HG02678 (cell line): ENCODE data around the gene CNIH2.
"Not testable (repeated sequence)": the region's sequence is repeated elsewhere in the genome, so short reads cannot be mapped to it uniquely, and the experiment has no call there.

Experiments used
- ATAC-seq: cut with Tn5 transposase; IDR thresholded peaks from one replicate; pipeline ENCODE4 v1.9.1; 2021; ENCODE audit warnings: mild to moderate bottlenecking, moderate library complexity; ENCODE audit not compliant: unreplicated experiment

Gene CNIH2

DNA sequence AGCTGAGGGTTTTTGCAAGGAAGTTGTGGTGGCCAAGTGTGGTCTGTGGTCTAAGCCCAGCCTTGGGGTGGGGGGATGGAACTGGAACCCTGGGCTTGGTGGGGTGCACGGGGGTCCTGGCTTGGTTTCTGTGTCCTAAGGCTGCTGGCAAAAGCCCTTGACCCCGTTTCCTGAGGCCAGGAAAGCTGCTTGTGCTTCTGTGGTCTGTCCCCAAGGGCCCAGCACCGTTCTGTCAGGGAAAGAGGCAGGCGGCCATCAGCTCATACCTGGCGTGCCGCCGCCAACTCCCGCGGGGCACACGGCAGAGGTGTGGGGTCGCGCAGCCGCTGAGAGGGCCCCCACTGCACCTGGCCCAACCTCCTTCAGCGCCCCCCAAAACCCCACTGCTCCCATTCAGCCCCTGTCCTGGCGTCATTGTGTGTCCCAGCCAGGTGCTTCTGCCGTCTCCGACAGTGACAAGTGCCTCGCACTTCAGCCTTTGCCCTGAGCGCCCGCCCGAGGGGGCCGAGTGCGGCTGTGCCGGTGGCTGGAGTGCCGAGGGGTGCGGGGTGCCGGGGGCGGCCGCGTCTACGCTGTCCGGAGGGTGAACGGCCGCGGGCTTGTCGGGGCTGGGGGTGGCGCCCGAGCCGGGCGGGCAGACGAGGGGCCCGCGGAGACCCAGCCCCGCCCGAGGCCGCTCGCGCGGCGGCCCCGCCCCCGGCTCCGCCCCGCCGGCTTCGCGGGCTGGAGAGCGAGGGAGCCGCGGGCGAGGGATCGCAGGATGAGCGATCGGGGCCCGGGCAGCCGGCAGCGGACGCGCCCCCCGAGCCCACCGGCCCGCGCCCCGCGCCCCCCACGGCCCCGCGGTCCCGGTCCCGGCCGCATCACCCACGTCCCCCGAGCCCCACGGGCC lies at the start of gene CNIH2:
CNIH2 (plus strand) TSS at position 705 of the 892 bp plus-strand sequence. CDS start 282 bp downstream, outside the sequence.
- peak; percentile 36 for ATAC-seq

DNA sequence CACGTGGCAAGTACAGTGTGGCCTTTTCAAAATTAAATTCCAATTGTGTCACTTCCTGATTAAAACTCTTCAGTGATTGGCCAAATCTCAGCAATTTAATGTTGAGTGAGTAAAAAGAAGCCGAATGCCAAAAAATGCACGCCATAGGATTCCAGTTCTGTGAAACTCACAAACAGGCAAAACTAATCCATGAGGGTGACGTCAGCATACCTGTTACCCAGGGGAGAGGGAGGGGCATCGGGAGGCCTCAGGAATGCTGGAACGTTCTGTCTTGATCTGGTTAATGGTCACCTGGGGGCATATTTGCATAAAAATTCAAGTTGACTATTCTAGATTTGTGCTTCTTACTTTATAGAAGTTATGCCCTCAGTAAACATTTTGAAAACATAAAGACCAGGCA lies 49.5 kb upstream of the CNIH2 start:
- ATAC-seq = no peak

DNA sequence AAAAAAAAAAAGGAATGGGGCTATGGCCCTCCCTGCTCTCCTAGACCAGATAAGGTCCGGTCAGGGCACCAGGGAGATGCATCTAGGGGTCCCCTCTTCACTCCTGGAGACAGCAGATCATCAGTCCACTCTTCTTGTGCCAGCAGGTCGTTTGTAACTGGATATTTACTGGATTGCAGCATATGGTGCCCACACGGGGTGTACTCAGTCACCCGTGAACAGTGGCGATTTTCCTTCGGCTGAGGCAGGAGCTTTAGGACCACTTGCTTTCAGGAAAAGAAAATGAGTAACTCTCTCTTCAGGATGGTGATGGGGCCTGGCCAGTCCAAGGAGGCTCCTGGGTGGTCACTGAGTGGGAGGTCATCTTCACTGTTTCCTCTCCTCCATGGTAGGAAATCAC lies 47.8 kb upstream of the CNIH2 start:
- ATAC-seq = no peak

DNA sequence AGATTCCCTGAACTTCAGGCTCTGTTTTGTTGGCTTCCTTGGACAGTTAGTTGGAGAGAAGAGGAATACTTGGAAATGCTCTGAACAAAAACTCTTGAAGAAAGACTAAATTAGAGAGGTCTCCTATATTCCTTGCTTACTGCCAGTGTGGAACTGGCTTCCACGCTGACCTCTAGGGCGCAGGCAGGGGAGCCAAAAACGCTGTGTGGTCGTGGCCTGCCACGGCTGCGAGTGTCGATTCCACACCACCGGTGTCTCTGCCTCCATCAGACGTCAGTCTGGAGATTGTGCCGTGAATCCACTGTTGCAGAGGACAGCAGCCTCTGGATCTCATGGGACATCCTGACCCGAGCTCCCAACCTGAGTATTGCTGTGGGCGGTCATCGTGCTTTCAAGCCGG lies 47.0 kb upstream of the CNIH2 start:
- ATAC-seq = no peak

DNA sequence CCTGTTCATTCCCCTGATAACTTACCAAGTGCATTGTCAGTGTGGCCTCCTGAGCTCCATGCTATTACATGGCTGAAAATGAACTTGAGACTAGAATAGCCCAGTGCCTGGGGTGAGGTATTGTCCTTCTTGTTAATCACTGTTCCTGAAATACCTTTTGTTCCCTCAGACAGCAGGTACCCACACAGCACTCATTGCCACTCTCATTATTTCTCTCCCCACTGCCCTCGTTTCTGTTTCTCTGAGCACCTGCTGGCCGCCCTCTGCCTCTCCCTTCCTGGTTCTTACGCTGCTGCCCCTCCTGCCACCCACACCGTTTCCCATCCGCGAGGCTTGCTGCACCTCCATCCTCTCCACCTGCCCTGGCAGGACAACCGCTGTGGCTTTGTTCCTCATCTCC lies 46.4 kb upstream of the CNIH2 start:
- ATAC-seq = no peak

DNA sequence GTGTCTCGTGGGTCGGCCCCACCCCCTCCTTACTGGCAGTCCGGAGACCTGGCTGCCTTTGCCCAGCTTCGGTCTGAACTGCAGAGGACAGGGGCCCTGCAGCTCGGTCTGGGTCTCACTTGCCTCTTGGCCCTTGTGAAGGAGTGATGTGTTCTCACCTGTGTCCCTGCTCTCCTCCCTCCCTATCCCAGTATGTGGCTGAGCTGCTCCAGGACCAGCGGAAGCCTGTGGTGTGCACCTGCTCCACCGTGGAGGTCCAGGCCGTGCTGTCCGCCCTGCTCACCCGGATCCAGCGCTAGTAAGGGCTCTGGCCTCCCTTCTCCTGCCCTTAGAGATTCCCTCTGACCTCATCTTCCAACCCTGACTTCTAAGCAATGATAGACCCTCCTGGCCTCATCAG lies 45.2 kb upstream of the CNIH2 start:
- no peak for ATAC-seq

DNA sequence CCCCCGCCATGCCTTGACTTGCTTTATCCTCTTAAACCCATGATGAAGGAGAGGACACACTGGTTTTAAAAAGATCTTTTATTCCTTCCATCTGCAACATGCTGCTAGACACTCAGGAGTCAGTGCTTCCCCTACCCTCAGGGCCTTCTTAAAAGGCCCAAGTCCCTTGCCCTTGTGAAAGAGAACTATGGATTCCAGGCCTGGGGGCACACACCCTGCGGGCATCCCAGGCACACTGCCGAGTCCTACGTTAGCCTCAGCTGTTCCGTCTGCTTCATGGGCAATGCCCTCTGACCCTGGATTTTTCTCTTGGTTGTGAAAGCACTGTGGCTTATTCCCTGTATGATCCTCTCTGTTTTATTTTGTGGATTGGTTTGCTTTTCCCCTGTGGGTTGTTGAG lies 44.7 kb upstream of the CNIH2 start:
- ATAC-seq = no peak

DNA sequence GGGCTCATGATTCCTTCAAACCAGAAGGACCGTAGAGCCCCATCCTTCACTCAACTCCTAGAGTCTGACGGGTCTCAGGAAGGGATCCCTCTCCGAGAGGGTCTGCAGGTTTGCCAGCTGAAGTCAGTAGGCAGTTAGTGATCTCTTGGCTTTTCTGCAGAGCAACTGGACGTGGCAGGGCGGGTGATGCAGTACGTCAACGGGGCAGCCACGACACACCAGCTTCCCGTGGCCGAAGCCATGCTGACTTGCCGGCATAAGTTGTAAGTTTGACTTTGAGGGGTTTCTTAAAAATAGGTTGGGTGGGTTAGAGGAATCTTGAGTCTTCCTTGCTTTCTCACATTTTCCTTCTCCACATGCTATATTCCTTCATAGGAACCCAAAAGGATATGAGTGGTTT lies 42.8 kb upstream of the CNIH2 start:
- ATAC-seq = no peak

DNA sequence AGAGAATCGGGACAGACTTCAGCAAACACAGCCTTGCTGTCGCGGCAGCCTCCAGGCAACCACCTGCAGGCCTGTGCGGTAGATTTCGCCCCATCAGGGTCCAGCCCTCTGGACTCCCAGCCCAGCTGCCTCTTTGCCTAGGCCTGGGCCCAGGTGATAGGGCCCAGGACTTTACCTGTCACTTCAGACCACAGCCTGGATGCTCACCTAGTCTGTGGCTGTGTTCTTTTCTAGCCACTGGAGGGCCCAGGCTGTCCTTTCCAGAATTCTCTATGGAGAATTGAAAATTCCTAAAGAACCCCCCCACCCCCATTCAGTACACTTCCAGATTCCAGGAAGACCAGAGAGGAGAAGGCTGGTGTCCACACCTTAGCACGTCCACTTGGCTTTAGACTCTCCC lies 40.1 kb upstream of the CNIH2 start:
- no peak for ATAC-seq

DNA sequence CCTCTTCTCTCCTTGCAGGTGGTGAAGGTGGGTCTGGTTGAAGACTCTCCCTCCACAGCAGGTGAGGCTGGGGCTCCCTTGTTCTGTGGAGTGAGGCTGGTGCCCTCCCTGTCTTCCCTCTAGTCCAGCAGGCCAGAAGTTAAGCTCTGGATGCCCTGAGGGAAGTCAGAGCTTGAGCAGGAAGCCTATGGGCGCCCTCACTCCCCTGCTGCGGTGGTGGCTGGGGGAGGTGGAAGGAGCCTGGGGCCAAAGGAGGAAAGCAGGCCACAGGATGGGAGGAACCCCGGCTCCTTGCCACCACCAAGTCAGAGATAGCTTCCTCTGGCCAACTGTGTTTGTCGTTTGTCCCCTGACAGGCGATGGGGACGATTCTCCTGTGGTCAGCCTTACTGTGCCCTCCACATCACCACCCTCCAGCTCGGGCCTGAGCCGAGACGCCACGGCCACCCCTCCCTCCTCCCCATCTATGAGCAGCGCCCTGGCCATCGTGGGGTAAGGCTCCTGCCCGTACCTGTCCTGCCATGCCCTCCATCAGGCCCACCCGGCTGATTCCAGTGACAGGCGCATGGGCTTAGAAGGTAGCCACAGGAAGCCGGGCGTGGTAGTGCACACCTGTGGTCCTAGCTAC lies 39.1 kb upstream of the CNIH2 start:
- no peak for ATAC-seq

DNA sequence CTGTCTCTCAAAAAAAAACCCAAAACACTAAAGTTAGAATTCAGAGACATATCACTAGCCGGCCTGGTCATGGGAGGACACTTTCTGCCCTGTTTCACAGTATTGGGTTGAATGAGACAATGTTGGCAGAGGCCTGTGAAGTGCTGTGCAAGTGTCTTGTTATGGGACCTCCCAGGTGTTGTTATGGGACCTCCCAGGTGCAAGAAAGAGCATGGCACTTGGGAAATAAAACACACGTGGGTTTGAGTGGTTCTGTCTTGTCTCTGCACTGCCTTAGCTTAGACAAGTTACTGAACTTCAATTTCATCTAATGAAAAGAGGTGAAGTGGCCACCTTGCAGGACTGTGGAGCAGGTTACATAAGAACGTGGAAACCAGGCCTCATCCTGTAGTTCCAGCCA lies 38.5 kb upstream of the CNIH2 start:
- no peak for ATAC-seq

DNA sequence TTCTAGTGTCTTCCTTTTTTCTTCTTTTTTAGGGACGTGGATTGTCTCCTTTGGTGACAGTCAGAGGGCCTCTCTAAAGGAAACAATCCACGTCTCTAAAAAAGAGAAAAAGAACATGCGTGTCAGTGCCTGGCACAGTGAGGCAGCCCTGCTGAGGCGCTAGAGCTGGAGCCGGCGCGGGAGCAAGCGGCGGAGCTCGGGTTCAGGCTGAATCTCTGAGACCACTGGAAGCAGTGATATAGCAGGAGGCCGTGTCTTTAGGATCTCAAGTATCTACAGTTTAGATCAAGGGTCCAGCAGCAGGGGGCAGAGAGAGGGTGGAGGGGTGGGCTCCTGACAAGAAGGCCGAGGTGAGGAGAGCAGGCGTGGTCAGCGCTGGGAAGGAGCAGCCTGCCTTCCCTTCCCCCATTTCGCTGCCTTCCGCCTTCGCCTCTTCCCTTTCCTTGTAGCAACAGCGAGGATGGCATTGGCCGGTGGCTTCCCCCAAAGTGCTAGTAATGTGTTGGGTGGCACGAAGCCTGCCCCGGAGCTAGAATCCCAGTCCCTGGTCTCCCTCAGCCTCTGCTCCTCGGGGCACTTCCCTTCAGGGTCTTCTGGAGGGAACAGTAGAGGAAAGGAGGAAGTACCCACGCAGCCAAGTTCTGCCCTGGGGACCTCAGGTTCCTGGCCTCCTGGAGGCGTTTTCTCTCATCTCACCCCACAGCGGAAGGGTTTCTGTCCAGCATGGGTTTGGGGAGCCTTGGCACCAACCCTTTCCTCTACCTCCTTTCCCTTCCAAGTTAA lies 37.8 kb upstream of the CNIH2 start:
- no peak for ATAC-seq

DNA sequence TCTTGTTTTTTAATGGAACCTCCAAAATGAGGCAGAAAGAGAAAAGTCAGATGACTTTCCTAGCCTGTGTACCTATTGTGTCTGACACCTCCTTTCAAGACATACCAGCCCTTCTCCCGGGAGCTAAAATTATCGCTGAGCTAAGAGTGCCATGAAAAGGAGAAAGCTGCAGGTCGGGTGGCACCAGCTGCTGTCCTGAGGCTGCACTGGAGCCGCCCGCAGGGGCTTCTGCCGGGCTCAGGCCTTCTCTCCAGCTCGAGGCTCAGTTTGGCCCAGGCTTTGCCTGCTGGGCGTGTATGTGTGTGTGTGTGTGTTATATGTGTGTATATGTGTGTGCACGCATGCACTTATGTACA lies 37.2 kb upstream of the CNIH2 start:
- ATAC-seq = no peak

DNA sequence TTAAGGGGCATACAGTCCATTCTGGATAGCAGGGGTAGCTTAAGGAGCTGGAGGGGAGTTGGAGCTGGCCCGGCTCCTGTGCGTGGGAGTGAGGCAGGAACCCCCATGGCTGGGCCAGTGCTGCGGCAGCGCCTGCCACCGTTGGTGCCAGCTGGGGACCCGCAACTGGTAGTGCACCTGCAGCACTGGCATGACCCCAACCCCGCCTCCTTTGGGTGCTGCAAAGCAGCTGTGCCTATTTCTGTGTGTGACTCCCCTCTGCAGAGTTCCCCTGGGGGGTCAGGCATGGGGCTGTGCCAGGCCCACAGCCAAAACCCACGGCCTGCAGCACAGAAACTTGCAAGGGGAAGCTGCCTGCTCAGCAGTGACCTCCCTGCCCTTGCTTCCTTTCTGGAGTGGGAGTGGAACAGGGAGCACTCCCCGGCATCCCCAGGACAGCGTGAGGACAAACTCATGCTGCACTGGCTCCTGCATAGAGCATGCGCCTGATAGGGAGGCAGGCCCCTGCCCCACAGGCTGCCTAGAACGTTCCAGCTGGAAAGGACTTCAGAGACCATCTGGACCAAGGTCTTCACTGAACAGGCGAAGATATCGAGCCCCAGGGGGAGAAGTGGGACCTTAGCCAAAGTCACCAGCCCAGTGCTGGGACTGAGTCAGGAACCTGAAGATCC lies 35.7 kb upstream of the CNIH2 start:
- no peak for ATAC-seq

DNA sequence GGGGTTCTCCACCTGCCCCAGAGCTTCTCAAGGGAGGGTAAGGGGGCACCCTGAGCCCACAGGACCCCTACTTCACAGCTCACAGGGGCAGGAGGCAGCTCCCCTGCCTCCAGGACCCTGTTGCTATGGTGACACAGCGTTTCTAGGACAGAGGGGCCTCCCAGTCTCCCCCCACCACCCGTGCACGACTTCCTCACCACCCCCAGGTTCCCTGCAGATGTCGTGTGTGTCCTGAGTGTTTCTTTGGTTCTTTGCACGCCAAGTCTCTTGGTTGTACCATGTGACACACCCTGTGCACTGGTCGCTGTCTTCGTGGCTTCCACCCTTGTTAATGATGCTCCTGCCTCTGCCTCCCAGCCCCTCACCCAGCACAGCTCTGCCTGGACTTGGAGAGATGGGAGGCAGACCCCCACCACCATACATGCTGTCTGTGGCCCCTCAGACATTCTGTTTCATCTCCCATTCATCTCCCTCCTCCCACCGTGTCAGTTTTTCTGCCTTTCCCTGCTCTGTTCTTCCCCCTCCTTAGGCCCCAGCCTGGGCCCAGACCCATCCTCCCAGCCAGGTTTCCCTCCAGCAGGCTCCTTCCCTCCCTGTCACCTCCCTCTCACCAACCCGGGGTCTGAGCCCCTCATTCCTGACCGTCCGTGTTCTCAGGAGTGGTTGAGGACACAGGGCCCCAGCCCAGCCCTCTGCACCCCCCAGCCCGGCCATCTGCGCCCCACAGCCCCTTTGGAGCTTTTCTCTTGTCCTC lies 34.0 kb upstream of the CNIH2 start:
- no peak for ATAC-seq

DNA sequence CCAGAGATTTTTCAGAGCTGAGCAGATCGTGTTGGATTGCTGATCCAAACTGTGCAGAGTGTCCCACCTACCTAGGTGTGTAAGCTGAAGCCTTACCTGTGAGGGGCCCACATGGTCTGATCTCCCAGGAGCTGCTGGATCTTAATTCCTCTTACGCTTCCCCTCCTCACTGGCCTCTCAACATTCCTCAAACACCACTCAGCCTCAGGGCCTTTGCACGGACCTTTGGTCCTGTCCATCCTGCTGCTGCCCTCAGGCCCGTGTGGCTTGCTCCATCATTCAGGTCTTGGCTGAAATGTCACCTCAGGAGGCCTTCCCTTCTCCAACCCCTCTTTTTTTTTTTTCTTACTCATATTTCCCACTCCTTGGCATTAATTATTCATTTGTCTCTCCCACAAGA lies 30.7 kb upstream of the CNIH2 start:
- ATAC-seq = no peak

DNA sequence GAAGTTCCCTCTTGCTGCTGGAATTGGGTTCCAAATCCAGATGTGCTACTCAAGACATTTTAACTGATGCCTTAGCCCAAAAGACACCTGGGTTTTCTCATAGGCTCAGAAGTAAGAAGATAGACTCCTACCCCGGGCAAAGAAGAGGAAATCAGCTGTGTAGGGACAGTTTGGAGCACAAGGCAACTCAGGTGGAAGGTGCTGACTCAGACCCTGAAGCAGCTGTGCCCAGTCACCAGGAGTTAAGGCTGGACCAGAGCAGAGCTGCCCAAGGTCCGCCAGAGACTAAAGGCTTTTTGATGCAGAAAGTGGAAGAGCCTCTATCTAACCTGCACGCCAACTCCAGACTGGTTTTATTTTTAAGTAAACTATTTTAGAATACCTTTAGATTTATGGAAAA lies 30.2 kb upstream of the CNIH2 start:
- no peak for ATAC-seq

DNA sequence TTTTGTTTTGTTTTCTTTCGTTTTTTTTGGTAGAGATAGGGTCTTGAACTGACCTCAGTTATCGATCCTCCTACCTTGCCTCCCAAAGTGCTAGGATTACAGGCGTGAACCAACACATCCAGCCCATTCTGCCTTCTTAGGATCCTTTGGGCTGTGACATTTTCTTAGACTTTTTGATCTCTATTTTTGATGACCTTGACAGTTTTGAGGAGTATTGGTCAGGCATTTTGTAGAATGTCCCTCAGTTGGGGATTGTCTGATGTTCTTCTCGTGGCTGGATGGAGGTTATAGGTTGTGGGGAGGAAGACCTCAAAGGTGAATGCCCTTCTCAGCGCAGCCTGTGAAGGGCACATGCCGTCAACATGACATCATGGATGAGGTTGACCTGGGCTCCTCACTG lies 29.1 kb upstream of the CNIH2 start:
- no peak for ATAC-seq

DNA sequence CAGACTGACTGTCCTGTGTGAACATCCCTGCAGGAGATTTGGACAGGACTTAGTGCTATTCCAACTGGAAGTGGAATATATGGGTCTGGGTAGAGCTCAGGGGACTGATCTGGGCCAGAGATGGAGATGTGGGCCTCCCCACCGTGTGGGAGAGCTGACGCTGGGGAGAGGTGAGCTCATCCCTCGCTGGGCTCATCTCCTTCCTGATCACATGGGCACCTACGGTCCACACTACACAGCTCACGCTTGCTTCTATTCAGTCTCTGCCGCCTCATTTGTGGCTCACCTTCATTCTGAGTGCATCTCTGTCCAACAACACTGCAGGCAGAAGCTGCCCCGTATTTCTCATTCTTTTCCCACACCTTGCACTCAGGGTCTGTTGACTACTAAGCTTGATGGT lies 26.2 kb upstream of the CNIH2 start:
- ATAC-seq = no peak

DNA sequence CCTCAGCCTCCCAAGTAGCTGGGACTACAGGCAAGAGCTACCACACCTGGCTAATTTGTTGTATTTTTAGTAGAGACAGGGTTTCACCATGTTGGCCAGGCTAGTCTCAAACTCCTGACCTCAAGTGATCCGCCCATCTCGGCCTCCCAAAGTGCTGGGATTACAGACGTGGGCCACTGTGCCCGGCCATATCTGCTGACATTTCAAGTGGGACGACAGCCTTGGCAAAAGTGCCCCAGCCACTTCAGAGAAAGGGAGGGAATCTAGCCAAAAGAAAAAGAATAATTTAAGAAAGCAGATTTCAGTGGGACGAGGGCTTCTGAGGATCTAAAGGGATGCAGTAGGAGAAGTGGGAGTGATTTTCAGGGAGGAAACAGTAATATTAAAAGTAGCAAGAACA lies 24.9 kb upstream of the CNIH2 start:
- ATAC-seq = not testable (repeated sequence)

DNA sequence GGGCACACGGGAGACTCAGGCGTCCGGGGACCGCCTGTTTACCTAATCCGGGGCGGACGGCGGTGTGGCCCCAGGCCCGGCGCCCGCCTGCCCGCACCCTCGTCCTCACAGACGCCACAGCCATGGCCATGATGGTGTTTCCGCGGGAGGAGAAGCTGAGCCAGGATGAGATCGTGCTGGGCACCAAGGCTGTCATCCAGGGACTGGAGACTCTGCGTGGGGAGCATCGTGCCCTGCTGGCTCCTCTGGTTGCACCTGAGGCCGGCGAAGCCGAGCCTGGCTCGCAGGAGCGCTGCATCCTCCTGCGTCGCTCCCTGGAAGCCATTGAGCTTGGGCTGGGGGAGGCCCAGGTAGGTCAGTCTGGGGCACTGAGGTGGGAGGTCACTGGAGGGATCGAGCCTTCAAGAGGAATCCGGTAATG lies 19.5 kb upstream of the CNIH2 start:
- no peak for ATAC-seq
